Endodermal cell (in vitro differentiated cells): ENCODE measurements around the gene NDUFA13. TPM values are rescaled to one million over a fixed set of nuclear protein-coding genes. Genes with fewer than 3 reads are reported as not detected.

Source experiments
- DNase-seq: peaks from one replicate; pipeline ENCODE4 v3.0.0-alpha.2; 2017
- H3K27ac ChIP-seq: 2 replicates; pipeline ENCODE4 v1.5.1; 2013; ENCODE audit warnings: mild to moderate bottlenecking, low read depth, low read length, moderate library complexity
- H3K27me3 ChIP-seq: 2 replicates; pipeline ENCODE4 v1.6.1; 2013; ENCODE audit warnings: mild to moderate bottlenecking, low read length, moderate library complexity; ENCODE audit not compliant: insufficient read depth, control insufficient read depth, poor library complexity, severe bottlenecking
- H3K36me3 ChIP-seq: 2 replicates; pipeline ENCODE4 v1.7.0; 2013; ENCODE audit warnings: mild to moderate bottlenecking, low read length, moderate library complexity; ENCODE audit not compliant: control insufficient read depth, insufficient read depth
- H3K4me1 ChIP-seq: one replicate; pipeline ENCODE4 v1.7.0; 2013; ENCODE audit warnings: low read length; ENCODE audit not compliant: control insufficient read depth, insufficient read depth
- H3K4me3 ChIP-seq: 2 replicates; pipeline ENCODE4 v1.5.1; 2013; ENCODE audit warnings: mild to moderate bottlenecking, low read length, moderate library complexity
- H3K9ac ChIP-seq: 2 replicates; pipeline ENCODE4 v1.6.1; 2013; ENCODE audit warnings: mild to moderate bottlenecking, low read length, moderate library complexity; ENCODE audit not compliant: poor library complexity, severe bottlenecking; ENCODE audit errors: extremely low read depth
- H3K9me3 ChIP-seq: 2 replicates; pipeline ENCODE4 v1.6.1; 2013; ENCODE audit warnings: mild to moderate bottlenecking, low read length, moderate library complexity; ENCODE audit not compliant: control insufficient read depth
- H3K27ac Mint-ChIP-seq: 2 replicates; pipeline ENCODE4 v1.8.0; 2020; ENCODE audit warnings: mixed read lengths
- H3K27me3 Mint-ChIP-seq: 2 replicates; pipeline ENCODE4 v1.8.0; 2021; ENCODE audit warnings: mild to moderate bottlenecking, mixed read lengths; ENCODE audit not compliant: insufficient read depth
- H3K36me3 Mint-ChIP-seq: 2 replicates; pipeline ENCODE4 v1.8.0; 2020; ENCODE audit warnings: low read depth, mixed read lengths
- H3K4me1 Mint-ChIP-seq: 2 replicates; pipeline ENCODE4 v1.8.0; 2020; ENCODE audit warnings: mixed read lengths
- H3K4me3 Mint-ChIP-seq: 2 replicates; pipeline ENCODE4 v1.8.0; 2020; ENCODE audit warnings: mild to moderate bottlenecking, moderate library complexity, mixed read lengths
- H3K9me3 Mint-ChIP-seq: 2 replicates; pipeline ENCODE4 v1.8.0; 2020; ENCODE audit warnings: mild to moderate bottlenecking, mixed read lengths
- WGBS, 2 experiments: methylation state at CpG; one replicate each; pipeline versions ENCODE4 v1.1.5 to v1.1.7; 2013; ENCODE audit warnings: missing lambda C conversion rate in 2 of 2, mixed read lengths in 1 of 2; ENCODE audit not compliant: insufficient coverage in 1 of 2, insufficient read length in 1 of 2; 5-methylcytosine and 5-hydroxymethylcytosine counted together
- long read RNA-seq, 4 experiments: library from polyadenylated mRNA in 2 of 4; library from RNA in 1 of 4; library from capped mRNA in 1 of 4; stranded (forward) in 3 of 4; unstranded in 1 of 4; transcript quantifications; one replicate each; pipeline ENCODE4 v2.0.0, GENCODE V29; 2020 to 2021; ENCODE audit warnings: inconsistent platforms in 1 of 4
- polyA plus RNA-seq, 2 experiments: library from polyadenylated mRNA; stranded (reverse); fragments of 50-300 nt; gene quantifications; one replicate each; pipeline ENCODE4 v1.2.3, GENCODE V29; 2013
- total RNA-seq, 2 donors: library from RNA; stranded (reverse); fragmentation: NEBNext Ultra II Directional in 1 of 2; extraction: Animal tissue kit (Norgen Biotek cat#: 25700) in 1 of 2; gene quantifications; 2 replicates in 1 of 2; 3 replicates in 1 of 2; pipeline ENCODE4 v1.2.1, GENCODE V29; 2021
- TF ChIP-seq, protein P1 (sequence below): fragments of 200-600 bp; sonication (generic); conservative IDR thresholded peaks from 2 replicates; pipeline ENCODE4 v1.5.0; 2021; ENCODE audit warnings: antibody characterized with exemption, mild to moderate bottlenecking

The NDUFA13 gene
- 100 to 1,000 TPM; 408 to 446 TPM for total RNA-seq
- polyA plus RNA-seq (2013, experiment 1 of 2): 206 TPM
- polyA plus RNA-seq (2013, experiment 2 of 2): 187 TPM
- long read RNA-seq, experiment 1, transcript NDUFA13-204 (5 exons, 991 nt): major isoform, 153 of 155 reads
- long read RNA-seq, experiment 1, partial matches to known transcripts: 2 of 155 reads
- long read RNA-seq, experiment 1, other reads (novel, unspliced or antisense): 0 of 155 reads
- long read RNA-seq, experiment 2, transcript NDUFA13-204 (5 exons, 991 nt): major isoform, 281 of 282 reads
- long read RNA-seq, experiment 2, partial matches to known transcripts: 0 of 282 reads
- long read RNA-seq, experiment 2, other reads (novel, unspliced or antisense): 0 of 282 reads
- long read RNA-seq, experiment 3, transcript NDUFA13-204 (5 exons, 991 nt): major isoform, 117 of 119 reads
- long read RNA-seq, experiment 3, partial matches to known transcripts: 0 of 119 reads
- long read RNA-seq, experiment 3, other reads (novel, unspliced or antisense): 0 of 119 reads
- long read RNA-seq, experiment 4, partial matches to known transcripts: 0 of 1 reads
- long read RNA-seq, experiment 4, other reads (novel, unspliced or antisense): 1 of 1 reads

DNA sequence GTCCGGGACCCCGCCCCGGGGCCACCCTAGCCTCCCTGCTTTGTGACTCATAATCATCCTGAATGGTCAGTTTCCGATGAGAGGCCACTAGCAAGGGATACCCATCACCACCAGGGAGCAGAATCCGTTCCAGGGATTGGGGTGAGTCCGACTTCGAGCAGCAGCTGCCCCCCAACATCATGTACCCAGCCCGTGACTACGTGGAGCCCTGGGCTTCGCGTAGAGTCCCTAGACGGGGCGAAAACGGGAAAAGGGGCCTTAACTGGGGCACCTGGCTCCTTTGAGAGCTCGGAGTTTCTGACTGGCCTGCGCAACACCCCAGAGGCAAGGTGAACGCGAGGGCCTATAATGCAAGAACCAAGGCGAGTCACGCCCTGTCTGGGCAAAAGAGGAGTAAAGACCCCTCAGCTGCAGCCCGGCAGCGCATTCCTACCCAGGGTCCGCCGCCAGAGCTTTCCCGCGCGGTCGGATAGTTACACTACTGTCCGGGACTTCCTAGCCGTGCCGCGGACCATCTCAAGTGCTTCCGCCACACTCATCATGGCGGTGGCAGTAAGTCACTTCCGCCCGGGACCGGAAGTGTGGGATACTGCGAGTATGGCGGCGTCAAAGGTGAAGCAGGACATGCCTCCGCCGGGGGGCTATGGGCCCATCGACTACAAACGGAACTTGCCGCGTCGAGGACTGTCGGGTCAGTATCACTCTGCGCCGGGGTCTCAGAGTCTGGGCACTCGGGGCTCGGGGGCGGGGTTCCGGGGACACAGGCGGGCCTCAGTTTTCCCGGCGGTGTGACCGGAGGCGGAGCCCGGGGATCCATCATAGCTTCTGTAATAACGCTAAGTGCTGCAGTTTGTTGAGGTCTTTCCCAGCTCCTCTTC lies at the start of gene NDUFA13:
Gene NDUFA13, plus strand, starts transcription at position 584 of the 878 bp plus-strand sequence. Its CDS starts 14 bp downstream, at position 598.
- Mint-ChIP-seq H3K4me1 (no peaks in the 10 kb centered on the region), H3K4me3 (peak within 1 kb of the TSS; percentile 87), H3K9me3 (no peaks in the 10 kb centered on the region), H3K27me3 (no peaks in the 10 kb centered on the region), H3K27ac (peak within 1 kb of the TSS; percentile 96), H3K36me3 (peaks cover 23% of the 10 kb centered on the region)
- Histone ChIP-seq H3K4me1 (no peaks in the 10 kb centered on the region), H3K4me3 (peak within 1 kb of the TSS; percentile 98), H3K36me3 (peaks cover 25% of the 10 kb centered on the region), H3K9ac (peak within 1 kb of the TSS; percentile 79), H3K27ac (no peak within 1 kb of the TSS), H3K9me3 (no peaks in the 10 kb centered on the region), H3K27me3 (no peaks in the 10 kb centered on the region)
- TF ChIP-seq, protein P1, sequence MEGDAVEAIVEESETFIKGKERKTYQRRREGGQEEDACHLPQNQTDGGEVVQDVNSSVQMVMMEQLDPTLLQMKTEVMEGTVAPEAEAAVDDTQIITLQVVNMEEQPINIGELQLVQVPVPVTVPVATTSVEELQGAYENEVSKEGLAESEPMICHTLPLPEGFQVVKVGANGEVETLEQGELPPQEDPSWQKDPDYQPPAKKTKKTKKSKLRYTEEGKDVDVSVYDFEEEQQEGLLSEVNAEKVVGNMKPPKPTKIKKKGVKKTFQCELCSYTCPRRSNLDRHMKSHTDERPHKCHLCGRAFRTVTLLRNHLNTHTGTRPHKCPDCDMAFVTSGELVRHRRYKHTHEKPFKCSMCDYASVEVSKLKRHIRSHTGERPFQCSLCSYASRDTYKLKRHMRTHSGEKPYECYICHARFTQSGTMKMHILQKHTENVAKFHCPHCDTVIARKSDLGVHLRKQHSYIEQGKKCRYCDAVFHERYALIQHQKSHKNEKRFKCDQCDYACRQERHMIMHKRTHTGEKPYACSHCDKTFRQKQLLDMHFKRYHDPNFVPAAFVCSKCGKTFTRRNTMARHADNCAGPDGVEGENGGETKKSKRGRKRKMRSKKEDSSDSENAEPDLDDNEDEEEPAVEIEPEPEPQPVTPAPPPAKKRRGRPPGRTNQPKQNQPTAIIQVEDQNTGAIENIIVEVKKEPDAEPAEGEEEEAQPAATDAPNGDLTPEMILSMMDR: peak; percentile 34
- 11 to 12% methylated on average over 45 to 61 of the region's 61 CpGs for WGBS, 2 experiments
- DNase-seq: peak; percentile 99

DNA sequence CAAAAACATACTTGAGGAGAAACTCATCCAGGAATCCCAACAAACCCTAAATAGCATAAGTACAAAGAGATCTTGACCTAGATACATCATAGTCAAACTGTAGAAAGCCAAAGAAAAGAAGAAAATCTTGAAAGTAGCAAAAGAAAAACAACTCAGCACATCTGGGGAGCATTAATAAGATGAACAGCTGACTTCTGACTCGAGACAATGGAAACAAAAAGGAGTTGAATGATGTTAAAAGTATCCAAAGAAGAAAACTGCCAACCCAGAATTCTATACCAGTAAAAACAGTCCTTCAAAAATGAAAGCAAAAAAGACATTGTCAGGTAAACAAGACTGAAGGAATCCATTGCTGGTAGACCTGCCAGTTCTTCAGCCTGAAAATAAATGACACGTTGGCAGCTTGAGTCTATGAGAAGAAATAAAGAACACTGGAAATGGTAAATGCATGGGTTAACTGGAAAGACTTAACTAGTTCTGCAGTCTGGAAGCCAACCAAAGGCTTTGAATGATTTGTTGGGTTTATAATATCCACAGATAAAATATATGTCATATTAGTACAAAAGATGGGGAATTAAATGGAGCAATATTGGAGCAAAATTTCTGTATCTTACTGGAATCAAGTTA lies 47.5 kb upstream of the NDUFA13 start:
- H3K27ac Mint-ChIP-seq: no peak overlapping the region

More for the DNA sequence above, 47.5 kb upstream of the NDUFA13 start:
- WGBS, 2 experiments: 93 to 100% methylated on average over 1 to 2 of the region's 2 CpGs
- no peak overlapping the region for H3K9ac ChIP-seq
- TF ChIP-seq, protein P1: no peak
- H3K27ac ChIP-seq: no peak overlapping the region
- peaks cover 68% of the 10 kb centered on the region for H3K36me3 Mint-ChIP-seq
- peaks cover 71% of the 10 kb centered on the region for H3K36me3 ChIP-seq
- H3K4me3 Mint-ChIP-seq: no peak overlapping the region
- DNase-seq: no peak
- H3K27me3 Mint-ChIP-seq: no peaks in the 10 kb centered on the region
- no peaks in the 10 kb centered on the region for H3K27me3 ChIP-seq
- H3K4me1 Mint-ChIP-seq: peaks cover 11% of the 10 kb centered on the region
- H3K4me1 ChIP-seq: peaks cover 8% of the 10 kb centered on the region
- peak overlapping the region; percentile 64 for H3K4me3 ChIP-seq
- H3K9me3 ChIP-seq: peaks cover 54% of the 10 kb centered on the region
- peaks cover 48% of the 10 kb centered on the region for H3K9me3 Mint-ChIP-seq
